ENCODE measurements around the gene SFN. TPM values are rescaled to one million over a fixed set of nuclear protein-coding genes. Genes with fewer than 3 reads are reported as not detected.
A peak's percentile ranks its signal among the peaks of the same experiment; 100 is the strongest.

Gene SFN
- total and polyA plus RNA-seq, 5 donors from 2014 or later, result 1.3 TPM; not detected in 4

DNA sequence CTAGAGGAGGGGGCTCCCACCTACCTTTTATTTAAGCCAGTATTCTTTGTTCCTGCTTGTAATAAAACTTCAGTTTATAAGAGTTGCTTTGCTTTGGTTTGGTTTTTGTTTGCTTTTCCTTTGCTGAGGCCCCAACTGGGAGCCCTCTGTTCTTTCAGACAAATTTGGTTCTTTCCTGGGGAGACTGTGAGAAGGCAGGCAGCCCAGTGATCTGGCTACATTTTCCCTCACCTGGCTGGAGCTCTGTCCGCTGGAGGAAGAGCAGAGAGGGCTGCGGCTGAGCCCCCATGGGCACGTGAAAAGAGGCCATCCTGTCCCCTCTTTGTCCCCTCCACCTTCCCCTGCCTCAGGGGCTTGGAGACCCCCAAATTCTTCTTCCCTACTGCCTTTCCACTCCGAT, 7.3 kb upstream of the SFN start:
- H3K36me3 ChIP-seq (ENCODE audit: control insufficient read depth, insufficient read depth, low read length), result peaks cover 63% of the 10 kb centered on the region
- no peak overlapping the region for H3K27ac ChIP-seq (ENCODE audit: insufficient read depth, low read length, poor library complexity, severe bottlenecking)
- Mint-ChIP-seq H3K9me3 (no peaks in the 10 kb centered on the region), H3K4me3 (no peak overlapping the region), H3K4me1 (peaks cover 0 to 2% (median 0%) of the 10 kb centered on the region in 4 donors), H3K27me3 (no peaks in the 10 kb centered on the region), H3K36me3 (peaks cover 26% of the 10 kb centered on the region), H3K27ac (peak overlapping the region in 1 of 3 donors; percentile 65)
- no peak overlapping the region for H3K4me3 ChIP-seq (ENCODE audit: low read depth, low read length)
- no peaks in the 10 kb centered on the region for H3K9me3 ChIP-seq (ENCODE audit: control insufficient read depth in 2 of 2, low read length in 2 of 2)
- ATAC-seq (ENCODE audit: low read depth in 2 of 2) (no peak), DNase-seq (no peak)
- H3K27me3 ChIP-seq (ENCODE audit: control insufficient read depth, insufficient read depth, low read length), result no peaks in the 10 kb centered on the region
- H3K4me1 ChIP-seq (ENCODE audit: control insufficient read depth, insufficient read depth, low read length, poor library complexity, severe bottlenecking), result no peaks in the 10 kb centered on the region

DNA sequence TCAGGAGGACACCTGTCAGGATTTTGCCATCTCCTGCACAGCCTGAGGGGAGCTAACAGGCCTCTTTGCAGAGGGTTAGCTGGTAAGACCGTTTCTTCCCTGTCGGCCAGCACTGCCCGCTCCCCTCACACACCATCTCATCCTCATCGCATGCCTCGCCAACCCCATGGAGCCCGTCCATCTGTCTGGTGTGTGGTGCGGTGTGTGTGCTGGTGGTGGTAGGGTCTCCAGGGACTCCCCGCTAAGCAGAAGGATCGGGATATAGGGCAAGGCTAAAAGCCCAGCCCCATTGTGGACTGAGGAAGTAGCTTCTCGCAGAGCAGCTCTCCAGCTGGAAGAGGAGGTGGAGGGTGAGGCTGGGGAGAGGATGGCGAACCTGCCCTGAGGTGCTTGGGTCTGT, 6.8 kb upstream of the SFN start:
- no peak for ATAC-seq (ENCODE audit: low read depth in 2 of 2)
- Mint-ChIP-seq H3K4me3 (no peak overlapping the region), H3K36me3 (peaks cover 26% of the 10 kb centered on the region), H3K27ac (peak overlapping the region in 1 of 3 donors; percentile 65), H3K9me3 (no peaks in the 10 kb centered on the region), H3K27me3 (no peaks in the 10 kb centered on the region), H3K4me1 (peaks cover 0 to 2% (median 0%) of the 10 kb centered on the region in 4 donors)
- Histone ChIP-seq H3K27ac (ENCODE audit: insufficient read depth, low read length, poor library complexity, severe bottlenecking) (no peak overlapping the region), H3K27me3 (ENCODE audit: control insufficient read depth, insufficient read depth, low read length) (no peaks in the 10 kb centered on the region), H3K9me3 (ENCODE audit: control insufficient read depth in 2 of 2, low read length in 2 of 2) (no peaks in the 10 kb centered on the region), H3K4me3 (ENCODE audit: low read depth, low read length) (no peak overlapping the region), H3K36me3 (ENCODE audit: control insufficient read depth, insufficient read depth, low read length) (peaks cover 57% of the 10 kb centered on the region), H3K4me1 (ENCODE audit: control insufficient read depth, insufficient read depth, low read length, poor library complexity, severe bottlenecking) (no peaks in the 10 kb centered on the region)
- DNase-seq, result no peak

DNA sequence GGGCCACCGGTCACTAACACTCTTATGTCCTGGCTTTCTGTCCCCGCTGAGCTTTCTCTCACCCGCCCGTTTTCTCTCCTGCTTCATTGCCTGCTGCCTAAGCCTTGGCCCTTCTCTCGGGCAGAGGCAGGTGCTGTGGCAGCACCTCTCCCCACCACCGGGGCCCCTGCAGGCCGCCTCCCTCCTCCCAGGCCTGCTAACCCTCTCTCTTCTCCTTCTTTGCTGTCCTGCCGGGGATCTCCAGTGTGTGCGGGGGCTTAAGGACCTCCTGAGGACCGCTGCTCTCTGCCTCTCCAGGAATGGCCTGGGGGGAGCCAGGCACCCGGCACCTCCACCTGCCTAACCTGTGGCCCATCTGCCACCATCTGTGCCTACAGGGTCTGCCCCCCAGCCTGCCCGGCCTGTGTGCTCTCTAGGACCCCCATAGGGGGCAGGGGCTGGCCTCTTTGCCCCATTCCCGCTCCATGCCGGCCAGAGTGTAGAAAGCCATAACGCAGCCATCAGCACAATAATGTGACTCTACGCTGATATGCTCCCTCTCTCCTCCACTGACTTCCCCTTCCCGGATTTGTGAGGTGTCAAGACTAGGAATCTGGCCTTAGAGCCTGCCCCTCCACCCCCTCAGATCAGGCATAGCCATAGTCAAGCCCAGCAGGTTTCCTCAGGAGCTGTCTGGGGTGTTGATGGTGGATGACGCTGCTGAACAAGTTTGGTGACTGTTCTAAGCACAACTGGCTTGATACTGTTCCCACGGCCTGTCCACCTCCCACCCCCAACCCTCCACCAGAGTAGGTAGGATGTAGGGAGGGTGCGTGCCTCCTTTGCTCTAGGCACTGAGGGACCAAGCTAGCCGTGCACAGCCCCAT, 6.1 kb upstream of the SFN start:
- DNase-seq (no peak), ATAC-seq (ENCODE audit: low read depth in 2 of 2) (no peak)
- Histone ChIP-seq H3K36me3 (ENCODE audit: control insufficient read depth, insufficient read depth, low read length) (peaks cover 51% of the 10 kb centered on the region), H3K4me1 (ENCODE audit: control insufficient read depth, insufficient read depth, low read length, poor library complexity, severe bottlenecking) (no peaks in the 10 kb centered on the region), H3K27me3 (ENCODE audit: control insufficient read depth, insufficient read depth, low read length) (no peaks in the 10 kb centered on the region), H3K4me3 (ENCODE audit: low read depth, low read length) (no peak overlapping the region), H3K27ac (ENCODE audit: insufficient read depth, low read length, poor library complexity, severe bottlenecking) (no peak overlapping the region), H3K9me3 (ENCODE audit: control insufficient read depth in 2 of 2, low read length in 2 of 2) (no peaks in the 10 kb centered on the region)
- Mint-ChIP-seq H3K4me1 (peaks cover 0 to 2% (median 0%) of the 10 kb centered on the region in 4 donors), H3K27me3 (no peaks in the 10 kb centered on the region), H3K27ac (peak overlapping the region in 1 of 3 donors; percentile 69), H3K9me3 (no peaks in the 10 kb centered on the region), H3K4me3 (no peak overlapping the region), H3K36me3 (peaks cover 22% of the 10 kb centered on the region)

DNA sequence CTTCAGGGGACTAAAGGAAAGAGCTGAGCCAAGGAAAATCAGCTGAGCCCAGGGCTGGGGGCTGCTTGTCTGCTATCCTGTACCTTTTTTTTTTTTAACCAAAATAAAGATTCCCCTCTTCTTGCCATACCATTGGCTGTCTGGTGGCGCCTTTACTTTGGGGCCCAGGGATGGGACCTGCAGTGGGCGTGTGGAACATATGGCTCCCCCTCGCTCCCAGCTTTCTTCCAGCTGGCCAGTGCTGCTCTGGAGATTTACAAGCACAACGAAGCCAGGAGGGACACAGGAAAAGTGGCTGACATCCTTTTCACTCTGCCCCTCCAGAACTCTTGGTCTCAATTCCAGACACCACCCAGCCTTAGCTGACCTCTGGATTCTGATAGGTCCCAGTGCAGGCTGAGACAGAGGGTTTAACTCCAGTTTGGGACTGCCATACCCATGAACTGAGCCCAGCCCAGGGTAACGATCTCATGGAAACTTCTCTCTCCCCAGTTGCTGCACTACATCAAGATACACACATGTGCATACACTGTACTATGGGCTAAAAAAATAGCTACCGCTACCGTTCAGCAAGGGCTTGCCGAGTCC, 5.4 kb upstream of the SFN start:
- no peaks in the 10 kb centered on the region for H3K27me3 ChIP-seq (ENCODE audit: control insufficient read depth, insufficient read depth, low read length)
- H3K4me3 Mint-ChIP-seq, result no peak overlapping the region
- no peak for ATAC-seq (ENCODE audit: low read depth in 2 of 2)
- peaks cover 1% of the 10 kb centered on the region for H3K4me1 ChIP-seq (ENCODE audit: control insufficient read depth, insufficient read depth, low read length, poor library complexity, severe bottlenecking)
- DNase-seq, result no peak
- H3K36me3 Mint-ChIP-seq, result peaks cover 16% of the 10 kb centered on the region
- H3K27me3 Mint-ChIP-seq, result no peaks in the 10 kb centered on the region
- H3K4me1 Mint-ChIP-seq, result peaks cover 0 to 5% (median 3%) of the 10 kb centered on the region in 4 donors
- no peak overlapping the region for H3K27ac Mint-ChIP-seq
- H3K9me3 ChIP-seq (ENCODE audit: control insufficient read depth in 2 of 2, low read length in 2 of 2), result no peaks in the 10 kb centered on the region
- H3K4me3 ChIP-seq (ENCODE audit: low read depth, low read length), result no peak overlapping the region
- peaks cover 43% of the 10 kb centered on the region for H3K36me3 ChIP-seq (ENCODE audit: control insufficient read depth, insufficient read depth, low read length)
- no peak overlapping the region for H3K27ac ChIP-seq (ENCODE audit: insufficient read depth, low read length, poor library complexity, severe bottlenecking)
- no peaks in the 10 kb centered on the region for H3K9me3 Mint-ChIP-seq

DNA sequence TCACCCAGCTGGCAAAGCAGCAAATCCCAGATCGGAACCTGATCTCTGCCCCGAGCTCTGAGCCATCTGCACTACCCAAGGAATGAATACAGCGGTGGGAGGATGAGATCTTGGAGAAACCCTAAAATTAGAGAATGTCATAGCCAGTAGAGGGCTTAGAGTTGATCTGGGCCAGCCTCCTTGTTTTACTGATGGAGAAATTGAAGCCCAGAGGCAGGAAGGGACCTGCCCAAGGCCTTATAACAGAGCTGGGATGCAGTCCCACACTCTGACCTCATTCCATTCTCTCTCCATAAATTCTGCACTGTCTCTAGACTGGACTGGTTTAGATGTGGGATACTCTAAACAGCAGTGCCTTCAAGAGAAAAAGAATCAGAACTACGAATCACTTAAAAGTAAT, 4.8 kb upstream of the SFN start:
- H3K9me3 Mint-ChIP-seq, result no peaks in the 10 kb centered on the region

DNA sequence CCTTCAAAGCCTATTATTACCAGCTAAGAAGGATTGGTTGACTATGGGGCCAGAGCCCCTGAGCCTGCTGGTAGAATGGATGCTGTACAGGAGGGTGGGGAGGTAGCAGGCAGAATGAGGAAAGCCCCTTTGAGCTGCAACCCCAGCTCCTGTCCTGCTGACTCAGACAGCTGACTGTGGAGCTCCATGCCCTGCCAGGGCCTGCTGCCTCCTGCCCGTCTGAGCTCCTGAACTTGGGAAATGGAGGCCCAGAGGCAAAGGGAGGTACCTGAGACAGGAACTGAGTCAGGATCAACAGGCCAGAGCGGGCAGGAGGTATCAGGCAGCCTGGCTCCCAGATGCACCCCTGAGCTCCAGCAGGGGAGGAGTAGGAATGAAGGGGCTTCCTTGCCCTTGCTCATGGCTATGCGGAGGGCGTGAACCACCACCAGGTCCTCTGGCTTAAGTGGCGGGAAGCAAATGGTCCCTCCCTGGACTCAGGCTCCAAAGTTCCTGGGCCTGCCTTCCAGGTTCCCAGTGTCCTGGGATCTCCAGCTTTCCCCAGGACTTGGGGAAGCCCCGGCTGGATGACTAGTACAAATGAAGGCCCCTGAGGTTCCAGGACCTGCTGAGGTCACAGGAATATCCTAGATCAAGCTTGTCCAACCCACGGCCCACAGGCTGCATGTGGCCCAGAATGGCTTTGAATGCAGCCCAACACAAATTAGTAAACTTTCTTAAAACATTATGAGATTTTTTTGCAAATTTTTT, 3.9 kb upstream of the SFN start:
- peaks cover 12% of the 10 kb centered on the region for H3K4me1 ChIP-seq (ENCODE audit: control insufficient read depth, insufficient read depth, low read length, poor library complexity, severe bottlenecking)
- H3K4me3 ChIP-seq (ENCODE audit: low read depth, low read length), result no peak overlapping the region
- H3K27me3 ChIP-seq (ENCODE audit: control insufficient read depth, insufficient read depth, low read length), result no peaks in the 10 kb centered on the region
- H3K27ac ChIP-seq (ENCODE audit: insufficient read depth, low read length, poor library complexity, severe bottlenecking), result no peak overlapping the region
- Mint-ChIP-seq H3K27ac (no peak overlapping the region), H3K4me1 (peaks cover 0 to 18% (median 10%) of the 10 kb centered on the region in 4 donors), H3K36me3 (peaks cover 6% of the 10 kb centered on the region), H3K4me3 (peak overlapping the region in 1 of 4 donors; percentile 63), H3K9me3 (no peaks in the 10 kb centered on the region), H3K27me3 (no peaks in the 10 kb centered on the region)
- peaks cover 28% of the 10 kb centered on the region for H3K36me3 ChIP-seq (ENCODE audit: control insufficient read depth, insufficient read depth, low read length)
- H3K9me3 ChIP-seq (ENCODE audit: control insufficient read depth in 2 of 2, low read length in 2 of 2), result no peaks in the 10 kb centered on the region
- no peak for ATAC-seq (ENCODE audit: low read depth in 2 of 2)
- DNase-seq, result no peak

More for the DNA sequence above, 4.8 kb upstream of the SFN start:
- ATAC-seq (ENCODE audit: low read depth in 2 of 2) (no peak), DNase-seq (no peak)
- Histone ChIP-seq H3K9me3 (ENCODE audit: control insufficient read depth in 2 of 2, low read length in 2 of 2) (no peaks in the 10 kb centered on the region), H3K36me3 (ENCODE audit: control insufficient read depth, insufficient read depth, low read length) (peaks cover 37% of the 10 kb centered on the region), H3K27me3 (ENCODE audit: control insufficient read depth, insufficient read depth, low read length) (no peaks in the 10 kb centered on the region), H3K4me1 (ENCODE audit: control insufficient read depth, insufficient read depth, low read length, poor library complexity, severe bottlenecking) (peaks cover 5% of the 10 kb centered on the region), H3K27ac (ENCODE audit: insufficient read depth, low read length, poor library complexity, severe bottlenecking) (no peak overlapping the region), H3K4me3 (ENCODE audit: low read depth, low read length) (no peak overlapping the region)
- Mint-ChIP-seq H3K27ac (no peak overlapping the region), H3K4me3 (no peak overlapping the region), H3K36me3 (peaks cover 10% of the 10 kb centered on the region), H3K4me1 (peaks cover 0 to 10% (median 3%) of the 10 kb centered on the region in 4 donors), H3K27me3 (no peaks in the 10 kb centered on the region)

DNA sequence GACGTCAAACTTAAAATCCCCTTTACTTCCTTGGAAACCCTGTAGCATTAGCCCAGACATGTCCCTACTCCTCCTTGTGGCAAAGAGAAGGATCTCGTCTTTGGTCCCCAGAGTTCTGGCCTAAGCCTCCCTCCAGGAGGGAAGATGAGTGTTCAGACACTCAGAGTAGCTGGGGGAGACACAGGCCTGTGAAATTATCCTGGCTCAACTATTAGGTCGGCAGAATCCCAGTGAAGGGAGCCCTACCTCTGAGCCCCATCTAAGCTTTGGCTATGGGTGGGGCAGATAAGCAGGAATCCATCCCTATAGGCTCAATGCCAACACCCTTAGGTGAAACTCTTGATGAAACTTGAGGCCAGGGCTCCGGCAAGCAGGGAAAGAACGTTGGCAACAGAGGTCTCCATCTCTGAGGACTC, 1.7 kb upstream of the SFN start:
- H3K4me1 ChIP-seq (ENCODE audit: control insufficient read depth, insufficient read depth, low read length, poor library complexity, severe bottlenecking), result peaks cover 21% of the 10 kb centered on the region

More for the DNA sequence above, 1.7 kb upstream of the SFN start:
- ATAC-seq (ENCODE audit: low read depth in 2 of 2) (no peak), DNase-seq (no peak)
- H3K9me3 Mint-ChIP-seq, result no peaks in the 10 kb centered on the region
- no peaks in the 10 kb centered on the region for H3K27me3 Mint-ChIP-seq
- no peaks in the 10 kb centered on the region for H3K36me3 Mint-ChIP-seq
- H3K36me3 ChIP-seq (ENCODE audit: control insufficient read depth, insufficient read depth, low read length), result peaks cover 7% of the 10 kb centered on the region
- peak overlapping the region in 2 of 4 donors; percentile 13 to 90 for H3K4me3 Mint-ChIP-seq
- H3K27ac ChIP-seq (ENCODE audit: insufficient read depth, low read length, poor library complexity, severe bottlenecking), result no peak overlapping the region
- H3K27me3 ChIP-seq (ENCODE audit: control insufficient read depth, insufficient read depth, low read length), result no peaks in the 10 kb centered on the region
- H3K27ac Mint-ChIP-seq, result peak overlapping the region in 1 of 3 donors; percentile 76
- no peaks in the 10 kb centered on the region for H3K9me3 ChIP-seq (ENCODE audit: control insufficient read depth in 2 of 2, low read length in 2 of 2)
- no peak overlapping the region for H3K4me3 ChIP-seq (ENCODE audit: low read depth, low read length)
- peaks cover 0 to 33% (median 17%) of the 10 kb centered on the region in 4 donors for H3K4me1 Mint-ChIP-seq
